Nephron (organoid): Measurements from ENCODE around the gene ZC3H15.

Source experiments
- H3K27ac Mint-ChIP-seq, 3 experiments: 2 replicates each; pipeline ENCODE4 v1.8.0; 2020; ENCODE audit warnings: mixed read lengths in 3 of 3, mild to moderate bottlenecking in 2 of 3, moderate library complexity in 1 of 3
- H3K27me3 Mint-ChIP-seq: 2 replicates; pipeline ENCODE4 v1.8.0; 2021; ENCODE audit warnings: low read depth, mild to moderate bottlenecking, moderate library complexity, mixed read lengths
- H3K36me3 Mint-ChIP-seq: 2 replicates; pipeline ENCODE4 v1.8.0; 2020; ENCODE audit warnings: low read depth, mixed read lengths
- H3K4me1 Mint-ChIP-seq: 2 replicates; pipeline ENCODE4 v1.8.0; 2020; ENCODE audit warnings: mixed read lengths
- H3K4me3 Mint-ChIP-seq, 3 experiments: 2 replicates each; pipeline ENCODE4 v1.8.0; 2020; ENCODE audit warnings: mild to moderate bottlenecking in 3 of 3, mixed read lengths in 3 of 3, moderate library complexity in 2 of 3
- H3K9me3 Mint-ChIP-seq: 2 replicates; pipeline ENCODE4 v1.8.0; 2020; ENCODE audit warnings: mixed read lengths
- TF ChIP-seq, protein P1 (sequence below), 3 experiments: fragments of 200-600 bp; sonication (generic); IDR thresholded peaks; one replicate each; pipeline ENCODE4 v1.5.0; 2021; ENCODE audit warnings: antibody characterized with exemption in 3 of 3; ENCODE audit not compliant: unreplicated experiment in 3 of 3

The ZC3H15 gene

DNA sequence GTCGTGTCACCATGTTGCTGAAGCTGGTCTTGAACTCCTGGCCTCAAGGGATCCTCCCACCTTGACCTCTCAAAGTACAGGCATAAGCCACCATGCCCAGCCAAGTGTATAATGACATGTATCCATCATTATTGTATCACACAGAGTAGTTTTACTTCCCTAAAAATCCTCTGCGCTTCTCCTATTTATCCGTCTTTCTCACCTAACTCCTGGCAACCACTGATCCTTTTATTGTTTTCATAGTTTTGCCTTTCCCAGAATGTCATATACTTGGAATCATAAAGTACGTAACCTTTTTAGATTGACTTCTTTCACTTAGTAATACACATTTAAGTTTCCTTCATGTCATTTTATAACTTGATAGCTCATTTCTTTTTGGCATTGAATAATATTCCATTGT, 51.0 kb downstream of the ZC3H15 start:
- H3K4me3 Mint-ChIP-seq = no peak overlapping the region
- no peaks in the 10 kb centered on the region for H3K27me3 Mint-ChIP-seq
- no peaks in the 10 kb centered on the region for H3K36me3 Mint-ChIP-seq
- no peaks in the 10 kb centered on the region for H3K9me3 Mint-ChIP-seq
- H3K27ac Mint-ChIP-seq = no peak overlapping the region
- peaks cover 33% of the 10 kb centered on the region for H3K4me1 Mint-ChIP-seq
- TF ChIP-seq, protein P1, sequence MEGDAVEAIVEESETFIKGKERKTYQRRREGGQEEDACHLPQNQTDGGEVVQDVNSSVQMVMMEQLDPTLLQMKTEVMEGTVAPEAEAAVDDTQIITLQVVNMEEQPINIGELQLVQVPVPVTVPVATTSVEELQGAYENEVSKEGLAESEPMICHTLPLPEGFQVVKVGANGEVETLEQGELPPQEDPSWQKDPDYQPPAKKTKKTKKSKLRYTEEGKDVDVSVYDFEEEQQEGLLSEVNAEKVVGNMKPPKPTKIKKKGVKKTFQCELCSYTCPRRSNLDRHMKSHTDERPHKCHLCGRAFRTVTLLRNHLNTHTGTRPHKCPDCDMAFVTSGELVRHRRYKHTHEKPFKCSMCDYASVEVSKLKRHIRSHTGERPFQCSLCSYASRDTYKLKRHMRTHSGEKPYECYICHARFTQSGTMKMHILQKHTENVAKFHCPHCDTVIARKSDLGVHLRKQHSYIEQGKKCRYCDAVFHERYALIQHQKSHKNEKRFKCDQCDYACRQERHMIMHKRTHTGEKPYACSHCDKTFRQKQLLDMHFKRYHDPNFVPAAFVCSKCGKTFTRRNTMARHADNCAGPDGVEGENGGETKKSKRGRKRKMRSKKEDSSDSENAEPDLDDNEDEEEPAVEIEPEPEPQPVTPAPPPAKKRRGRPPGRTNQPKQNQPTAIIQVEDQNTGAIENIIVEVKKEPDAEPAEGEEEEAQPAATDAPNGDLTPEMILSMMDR (IDR thresholded peaks at IDR 0.05; ENCODE audit: unreplicated experiment in 3 of 3) = no peak

GRCh38 chr2:186540941-186541340, 54.9 kb downstream of the ZC3H15 start:
- Mint-ChIP-seq H3K4me3 (no peak overlapping the region), H3K27ac (peak overlapping the region; percentile 40 to 65 (median 57)), H3K36me3 (no peaks in the 10 kb centered on the region), H3K9me3 (no peaks in the 10 kb centered on the region), H3K27me3 (no peaks in the 10 kb centered on the region), H3K4me1 (peaks cover 16% of the 10 kb centered on the region)
- TF ChIP-seq, protein P1 (IDR thresholded peaks at IDR 0.05; ENCODE audit: unreplicated experiment in 3 of 3) = no peak

GRCh38 chr2:186542002-186542401, 55.9 kb downstream of the ZC3H15 start:
- H3K27me3 Mint-ChIP-seq = no peaks in the 10 kb centered on the region
- no peaks in the 10 kb centered on the region for H3K9me3 Mint-ChIP-seq
- peaks cover 16% of the 10 kb centered on the region for H3K4me1 Mint-ChIP-seq
- no peaks in the 10 kb centered on the region for H3K36me3 Mint-ChIP-seq
- TF ChIP-seq, protein P1 (IDR thresholded peaks at IDR 0.05; ENCODE audit: unreplicated experiment in 3 of 3) = no peak
- H3K4me3 Mint-ChIP-seq = no peak overlapping the region
- peak overlapping the region; percentile 13 to 57 (median 55) for H3K27ac Mint-ChIP-seq

DNA sequence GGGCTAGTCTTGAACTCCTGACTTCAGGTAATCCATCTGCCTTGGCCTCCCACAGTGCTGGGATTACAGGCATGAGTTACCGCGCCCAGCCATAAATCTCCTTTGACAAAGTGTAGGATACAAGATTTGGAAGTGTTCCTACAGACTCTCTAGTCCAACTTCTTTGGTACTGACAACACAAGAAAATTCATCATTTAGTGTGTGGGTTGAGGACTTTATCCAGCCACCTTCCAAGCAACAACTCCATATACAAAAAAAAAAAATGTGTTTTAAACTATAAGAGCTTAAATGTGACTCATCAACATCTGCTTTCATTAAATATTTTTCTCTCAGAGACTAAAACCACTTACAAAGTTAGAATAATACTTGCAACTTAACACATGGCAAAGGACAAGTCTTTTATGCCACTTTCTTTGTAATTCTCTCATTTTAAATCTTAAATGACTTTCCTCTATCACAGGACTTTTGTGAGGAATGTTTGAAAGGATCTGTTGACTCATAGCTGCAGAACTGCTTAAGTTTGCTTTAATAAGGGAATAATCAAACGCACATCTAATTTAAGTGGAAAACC, 57.6 kb downstream of the ZC3H15 start:
- H3K27ac Mint-ChIP-seq = no peak overlapping the region
- H3K9me3 Mint-ChIP-seq = no peaks in the 10 kb centered on the region
- H3K4me3 Mint-ChIP-seq = no peak overlapping the region
- H3K4me1 Mint-ChIP-seq = peaks cover 16% of the 10 kb centered on the region
- TF ChIP-seq, protein P1 (IDR thresholded peaks at IDR 0.05; ENCODE audit: unreplicated experiment in 3 of 3) = no peak
- H3K36me3 Mint-ChIP-seq = no peaks in the 10 kb centered on the region
- H3K27me3 Mint-ChIP-seq = no peaks in the 10 kb centered on the region

DNA sequence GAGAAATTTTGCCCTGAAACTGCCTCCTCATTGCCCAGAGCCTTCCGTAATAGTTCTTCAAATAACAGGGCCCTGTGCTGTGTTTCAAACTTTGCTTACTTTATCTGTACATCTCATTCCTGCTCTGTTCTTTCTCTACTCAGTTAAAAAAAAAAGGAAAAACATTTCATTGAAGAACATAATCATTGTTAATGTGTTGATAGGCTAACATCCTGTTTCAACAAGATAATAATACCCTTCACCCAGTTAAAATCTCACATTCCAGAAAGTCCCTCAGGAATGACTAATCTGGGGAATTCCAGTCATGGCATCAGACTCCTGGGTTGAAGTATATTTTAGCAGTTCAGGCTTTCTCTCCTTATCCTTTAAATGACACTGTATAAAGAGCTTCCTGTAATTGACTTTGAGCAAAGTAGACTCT, 58.2 kb downstream of the ZC3H15 start:
- no peaks in the 10 kb centered on the region for H3K27me3 Mint-ChIP-seq
- peaks cover 16% of the 10 kb centered on the region for H3K4me1 Mint-ChIP-seq
- no peak overlapping the region for H3K4me3 Mint-ChIP-seq
- H3K27ac Mint-ChIP-seq = no peak overlapping the region
- no peaks in the 10 kb centered on the region for H3K36me3 Mint-ChIP-seq
- TF ChIP-seq, protein P1 (IDR thresholded peaks at IDR 0.05; ENCODE audit: unreplicated experiment in 3 of 3) = no peak
- H3K9me3 Mint-ChIP-seq = no peaks in the 10 kb centered on the region

DNA sequence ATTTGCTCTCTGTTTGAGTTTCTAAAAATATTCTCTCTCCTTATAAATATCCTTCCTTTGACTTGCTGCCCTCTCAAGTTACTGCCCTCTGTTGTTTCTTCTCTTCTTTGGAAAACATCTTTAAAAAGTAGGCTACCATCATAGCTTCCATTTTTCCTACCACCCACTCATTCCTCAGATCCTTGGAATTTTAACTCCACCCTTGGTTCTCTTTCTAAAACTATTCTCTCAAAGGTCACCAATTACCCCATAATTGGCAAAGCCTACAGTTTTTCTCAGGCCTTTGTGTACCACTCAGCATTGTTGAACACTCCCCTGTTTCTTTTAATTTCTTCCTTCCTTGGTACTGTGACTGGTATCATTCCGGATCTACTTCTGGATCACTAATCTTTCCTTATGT, 60.8 kb downstream of the ZC3H15 start:
- no peaks in the 10 kb centered on the region for H3K9me3 Mint-ChIP-seq
- TF ChIP-seq, protein P1 (IDR thresholded peaks at IDR 0.05; ENCODE audit: unreplicated experiment in 3 of 3) = no peak
- H3K36me3 Mint-ChIP-seq = no peaks in the 10 kb centered on the region
- H3K27me3 Mint-ChIP-seq = no peaks in the 10 kb centered on the region
- H3K4me3 Mint-ChIP-seq = no peak overlapping the region
- peaks cover 2% of the 10 kb centered on the region for H3K4me1 Mint-ChIP-seq
- H3K27ac Mint-ChIP-seq = no peak overlapping the region
